GM19351 (cell line): ENCODE measurements around the gene SLCO2B1.

Experiments used
- ATAC-seq: cut with Tn5 transposase; IDR thresholded peaks from one replicate; pipeline ENCODE4 v1.9.1; 2021; ENCODE audit warnings: mild to moderate bottlenecking, moderate library complexity; ENCODE audit not compliant: unreplicated experiment

The SLCO2B1 gene

GRCh38 chr11:75144716-75145014, 6.2 kb upstream of the SLCO2B1 start:
- ATAC-seq: no peak

DNA sequence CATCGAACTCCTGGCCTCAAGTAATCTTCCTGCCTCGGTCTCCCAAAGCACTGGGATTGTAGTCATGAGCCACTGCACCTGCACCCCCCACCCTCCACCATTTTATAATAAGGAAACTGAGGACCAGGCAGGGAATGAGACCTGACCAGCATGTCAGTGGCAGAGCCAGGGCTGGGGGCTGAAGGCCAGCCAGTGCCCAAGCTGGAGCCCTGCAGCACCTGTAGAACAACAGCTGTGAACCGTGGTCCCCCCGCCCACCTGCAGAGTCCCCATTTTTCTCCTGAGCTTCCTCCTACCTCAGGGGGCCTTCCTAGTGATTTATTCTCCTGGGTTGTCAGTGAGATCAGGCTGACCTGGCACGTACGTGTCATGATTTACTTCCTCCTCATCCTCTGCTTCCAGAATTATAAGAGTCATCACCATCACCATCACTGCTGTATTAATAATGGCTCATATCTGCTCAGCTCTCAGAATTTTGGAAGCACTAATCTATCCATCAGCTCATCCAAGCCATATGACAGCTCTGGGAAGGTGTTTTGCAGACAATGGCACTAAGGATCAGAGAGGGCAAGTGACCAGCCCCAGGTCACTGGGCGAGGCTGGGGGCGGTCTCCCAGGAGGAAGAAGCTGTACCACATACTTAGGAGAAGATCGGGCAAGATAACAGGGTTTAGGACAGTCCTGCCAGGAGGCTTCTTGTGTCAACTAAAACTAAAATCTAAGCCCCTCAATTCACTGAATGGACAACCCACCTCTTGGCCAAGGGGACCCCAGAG, 5.5 kb upstream of the SLCO2B1 start:
- ATAC-seq: no peak

GRCh38 chr11:75145972-75146519, 4.9 kb upstream of the SLCO2B1 start:
- ATAC-seq: no peak

DNA sequence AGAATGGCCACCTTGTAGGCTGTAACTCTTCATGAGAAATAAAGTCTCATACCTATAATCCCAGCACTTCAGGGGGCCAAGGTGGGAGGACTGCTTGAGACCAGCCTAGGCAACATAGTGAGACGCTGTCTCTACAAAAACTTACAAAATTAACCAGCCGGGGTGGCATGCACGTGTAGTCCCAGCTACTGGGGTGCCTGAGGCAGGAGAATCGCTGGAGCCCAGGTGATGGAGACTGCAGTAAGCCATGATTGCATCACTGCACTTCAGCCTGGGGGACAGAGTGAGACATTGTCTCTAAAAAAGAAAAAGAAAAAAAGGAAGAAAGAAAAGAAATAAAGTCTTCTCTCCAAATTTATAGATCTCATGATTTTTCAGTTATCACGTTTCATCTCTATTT, 4.2 kb upstream of the SLCO2B1 start:
- no peak for ATAC-seq

- ATAC-seq: no peak
Measured at GRCh38 chr11:75147191-75147874, 3.6 kb upstream of the SLCO2B1 start.

DNA sequence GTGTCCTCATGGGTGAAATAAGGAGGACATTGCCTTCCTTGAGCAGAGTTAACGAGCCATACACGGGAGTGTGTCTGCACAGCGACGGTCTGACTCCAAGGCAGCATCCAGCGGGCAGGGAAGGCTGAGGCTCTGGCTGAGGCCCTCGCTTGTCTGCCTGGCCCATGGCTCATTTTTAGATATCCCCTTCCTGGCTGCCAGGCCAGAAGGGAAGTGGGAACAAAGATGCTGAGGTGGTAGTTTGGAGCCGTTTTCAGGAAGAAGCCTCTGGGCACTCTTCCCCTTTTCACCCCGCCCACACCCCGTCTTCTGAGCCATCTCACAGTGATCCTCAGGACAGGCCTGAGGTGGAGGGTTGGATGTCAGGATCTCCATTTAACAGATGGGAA, 3.0 kb upstream of the SLCO2B1 start:
- ATAC-seq: no peak

DNA sequence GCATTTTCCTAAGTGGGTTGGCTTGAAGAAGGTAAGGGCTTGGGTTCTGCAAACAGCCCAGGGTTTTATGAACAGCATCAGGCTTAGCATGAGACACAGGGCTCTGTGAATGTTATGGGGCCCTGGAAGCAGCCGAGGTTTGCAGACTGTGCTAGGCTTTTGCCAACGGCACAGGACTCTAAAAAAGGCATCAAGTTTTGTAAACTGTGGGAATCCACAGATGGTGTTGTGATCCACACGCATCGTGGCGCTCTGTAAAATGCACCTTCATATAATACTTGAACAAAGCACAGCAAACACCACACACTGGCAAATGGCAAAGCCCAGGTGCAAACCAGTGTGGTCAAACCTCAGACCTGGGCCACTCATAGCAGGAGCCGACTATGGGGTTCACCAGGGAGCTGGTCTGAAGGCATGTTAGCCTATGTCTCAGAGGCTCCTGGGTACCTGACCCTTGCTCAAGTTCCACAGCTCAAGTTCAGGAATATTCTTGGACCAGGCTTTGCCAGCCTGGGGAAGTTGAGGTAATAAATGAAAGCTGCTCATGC, 2.4 kb upstream of the SLCO2B1 start:
- no peak for ATAC-seq

DNA sequence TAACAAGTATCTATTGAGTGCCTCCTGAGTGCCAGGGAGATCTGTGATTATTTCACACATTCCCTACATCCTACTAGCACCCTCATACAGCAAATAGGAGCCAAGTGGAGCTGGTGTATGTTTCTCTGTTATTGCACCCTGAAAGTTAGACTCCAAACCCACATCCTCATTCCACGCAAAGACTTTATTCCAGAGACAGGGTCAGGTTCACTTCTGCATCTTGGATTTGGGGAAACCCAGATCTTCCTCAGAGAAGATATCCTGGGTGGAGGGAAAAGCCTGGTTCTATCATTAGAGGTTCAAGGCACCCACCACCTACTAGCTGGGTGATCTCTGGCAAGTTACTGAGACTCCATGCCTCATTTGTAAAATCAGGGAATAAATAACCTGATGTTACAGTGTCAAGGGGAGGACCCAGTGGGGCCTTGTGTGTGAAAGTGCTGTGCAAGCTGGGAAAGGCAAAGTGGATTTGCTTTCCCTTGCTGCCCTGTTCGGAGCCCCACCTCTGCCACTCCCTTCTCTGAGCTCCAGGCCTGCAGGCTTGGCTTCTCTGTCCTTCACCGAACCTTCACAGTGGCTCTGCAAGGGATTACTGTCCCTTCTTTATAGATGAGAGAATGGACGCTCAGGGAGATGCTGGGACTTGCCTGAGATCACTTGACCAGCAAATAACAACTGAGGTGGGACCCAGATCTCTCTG, 991 bp upstream of the SLCO2B1 start:
- no peak for ATAC-seq

DNA sequence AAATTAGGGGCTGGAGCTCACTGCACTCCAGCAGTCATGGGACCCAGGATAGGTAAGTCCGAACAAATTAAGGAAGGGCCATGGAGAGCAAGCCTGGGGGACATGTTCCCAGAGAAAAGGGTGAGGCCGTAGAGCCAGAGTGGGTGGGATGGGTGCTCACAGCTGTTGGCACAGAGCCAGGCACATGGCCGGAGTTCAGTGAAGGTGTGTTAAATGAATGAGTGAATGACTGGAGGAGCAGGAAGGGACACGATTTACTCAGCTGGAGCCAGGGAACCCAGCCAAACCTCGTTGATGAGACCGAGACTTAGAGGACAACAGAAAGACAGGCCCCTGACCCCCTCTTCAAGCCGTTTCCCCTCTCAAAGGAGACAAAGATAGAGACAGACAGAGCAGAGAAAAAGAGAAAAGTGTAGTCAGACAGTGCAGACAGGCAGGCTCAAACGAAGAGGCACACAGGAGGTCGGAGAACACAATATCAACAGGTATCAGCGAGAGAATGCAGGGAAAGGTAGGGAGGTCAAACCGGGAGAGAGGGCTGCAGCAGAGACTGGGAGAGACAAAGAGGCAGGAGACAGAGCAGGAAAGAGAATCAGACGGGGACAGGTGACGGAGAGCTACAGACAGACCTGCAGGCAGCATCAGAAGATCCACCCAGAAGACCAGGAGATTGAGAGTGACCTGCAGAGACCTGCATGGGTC, 590 bp downstream of the SLCO2B1 start:
- no peak for ATAC-seq

DNA sequence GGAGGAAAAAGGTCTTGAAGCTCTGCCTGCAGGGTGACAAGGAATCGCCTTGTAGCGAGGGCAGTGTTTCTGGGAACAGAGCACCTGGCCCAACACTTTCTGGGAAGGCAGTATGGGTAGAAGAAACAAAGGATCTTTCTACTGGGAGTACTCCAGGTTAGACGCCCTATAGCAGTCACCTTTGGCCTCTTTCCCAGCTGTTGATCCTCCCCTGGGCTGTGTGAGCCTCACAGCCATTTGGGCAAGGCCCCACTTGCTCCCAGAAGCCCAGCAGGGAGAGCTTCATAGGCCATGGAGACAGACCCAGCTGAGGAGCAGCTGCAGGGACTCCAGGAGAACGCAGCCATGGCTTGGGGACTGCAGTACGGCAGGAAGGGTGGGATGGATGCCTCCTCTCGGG, 1.2 kb downstream of the SLCO2B1 start:
- ATAC-seq: no peak

- ATAC-seq: no peak
Measured at GRCh38 chr11:75152651-75153427, 1.9 kb downstream of the SLCO2B1 start.

- no peak for ATAC-seq
Measured at GRCh38 chr11:75154646-75155569, 4.0 kb downstream of the SLCO2B1 start.

DNA sequence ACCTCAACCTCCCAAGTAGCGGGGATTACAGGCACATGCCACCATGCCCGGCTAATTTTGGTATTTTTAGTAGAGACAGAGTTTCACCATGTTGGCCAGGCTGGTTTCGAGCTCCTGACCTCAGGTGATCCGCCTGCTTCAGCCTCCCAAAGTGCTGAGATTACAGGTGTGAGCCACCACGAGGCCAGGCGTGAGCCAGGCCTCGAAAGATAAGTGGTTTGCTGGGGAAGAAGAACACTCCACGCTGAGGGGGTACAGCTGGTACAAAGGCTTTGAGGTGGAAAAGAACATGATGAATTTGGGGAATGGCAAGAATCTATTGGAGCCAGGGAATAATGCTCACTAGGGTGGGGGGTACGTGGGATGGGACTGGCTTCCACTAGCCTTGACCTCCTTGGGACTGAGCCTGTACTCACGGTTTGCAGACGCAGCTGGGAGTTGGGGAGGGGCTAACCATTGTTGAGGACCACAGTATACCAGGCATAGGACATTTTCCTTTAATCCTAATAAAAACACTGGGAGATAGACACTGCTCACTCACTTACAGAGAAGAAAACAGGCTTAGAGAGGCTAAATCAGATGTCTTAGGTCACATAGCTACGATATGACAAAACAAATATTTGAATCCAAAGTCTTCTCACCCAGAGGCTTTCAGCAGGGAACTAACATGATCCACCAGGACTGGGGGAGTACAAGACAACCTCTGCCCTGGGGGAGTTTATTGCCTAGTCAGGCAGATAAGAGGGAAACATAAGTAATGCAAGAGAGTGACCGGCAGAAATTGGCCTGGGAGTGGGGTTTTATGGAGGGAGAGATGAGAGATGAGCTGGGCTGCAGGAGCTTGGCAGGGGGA, 4.9 kb downstream of the SLCO2B1 start:
- no peak for ATAC-seq

GRCh38 chr11:75158241-75158640, 7.3 kb downstream of the SLCO2B1 start:
- no peak for ATAC-seq

GRCh38 chr11:75158696-75159150, 7.8 kb downstream of the SLCO2B1 start:
- no peak for ATAC-seq

DNA sequence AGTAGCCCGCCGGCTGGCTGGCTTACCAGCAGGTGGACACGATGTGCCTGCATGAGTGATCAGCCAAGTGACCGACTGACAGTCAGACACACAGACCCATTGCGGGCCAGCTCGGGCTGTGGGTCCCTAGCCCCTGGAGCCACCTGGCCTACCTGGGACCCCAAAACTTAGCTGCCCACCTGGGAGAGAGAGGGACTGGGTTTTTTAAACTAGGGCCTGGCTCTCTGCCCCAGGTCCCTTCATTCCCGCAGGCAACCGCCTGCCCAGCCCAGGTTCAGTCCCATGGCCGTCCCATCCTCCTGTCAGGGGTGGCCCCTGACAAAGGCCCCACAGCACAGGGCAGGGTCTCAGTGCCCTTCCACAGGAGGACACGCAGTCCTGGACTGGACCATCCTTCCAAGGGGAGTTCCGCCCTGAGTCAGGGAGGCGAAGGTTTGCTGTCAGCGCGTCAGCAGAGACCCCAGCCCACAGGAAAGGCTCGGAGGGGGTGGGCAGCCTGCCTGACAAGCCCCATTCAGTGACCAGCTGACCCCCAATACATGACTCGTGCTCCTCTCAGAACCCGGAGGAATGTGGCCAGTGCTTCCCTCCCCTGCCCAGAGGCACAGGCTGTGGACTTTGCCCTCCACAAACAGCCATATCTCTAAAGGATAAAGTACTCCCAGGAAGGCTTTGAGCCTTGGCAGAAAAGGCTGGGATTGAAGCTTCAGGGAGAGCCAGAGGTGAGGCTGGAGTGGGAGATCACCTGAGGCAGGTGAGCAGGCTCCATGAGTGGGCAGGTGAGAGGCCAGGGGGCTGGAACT, 8.4 kb downstream of the SLCO2B1 start:
- ATAC-seq: no peak

DNA sequence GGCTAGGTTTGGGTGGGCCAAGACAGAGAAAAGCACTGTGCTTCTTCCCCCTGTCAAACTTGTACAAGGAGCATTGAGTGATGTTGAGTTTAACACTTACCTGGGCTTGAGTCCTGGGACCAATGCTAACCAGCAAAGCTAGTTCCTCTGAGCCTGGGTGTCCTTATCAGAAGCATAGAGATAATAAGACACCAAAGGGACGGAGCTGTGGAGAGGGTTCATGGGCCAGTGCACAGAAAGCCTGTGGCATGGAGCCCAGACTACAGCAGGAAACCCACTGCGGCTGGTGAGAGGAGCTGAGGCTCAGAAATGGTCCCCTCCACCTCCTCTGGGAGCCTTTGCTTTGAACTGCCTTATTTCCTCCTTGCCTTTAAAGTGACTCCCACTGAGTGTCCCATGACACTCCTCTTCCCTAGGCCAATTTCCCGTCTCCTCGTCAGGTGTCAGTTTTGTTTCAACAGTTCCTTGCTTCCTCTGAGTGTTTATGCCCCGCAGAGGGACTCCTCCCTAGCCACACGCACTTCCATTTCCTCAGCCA, 9.4 kb downstream of the SLCO2B1 start:
- no peak for ATAC-seq
